Lower lobe of right lung (tissue), 2 donors: ENCODE measurements around the gene RRP8. TPM values are rescaled to one million over a fixed set of nuclear protein-coding genes. Genes with fewer than 3 reads are reported as not detected.

Experiments used
- ATAC-seq, 2 donors: fragments of 200-7000 bp; cut with Tn5 transposase; one replicate each; pipeline ENCODE4 v1.9.1; 2020 to 2022; ENCODE audit warnings: mild to moderate bottlenecking in 2 of 2, moderate library complexity in 2 of 2
- DNase-seq: peaks from one replicate; pipeline ENCODE4 v3.0.0-alpha.2; 2020
- H3K27ac ChIP-seq: fragments of 200-600 bp; one replicate; pipeline ENCODE4 v1.8.0; 2022
- H3K27me3 ChIP-seq: fragments of 200-600 bp; one replicate; pipeline ENCODE4 v1.8.0; 2022; ENCODE audit warnings: low read depth
- H3K36me3 ChIP-seq: fragments of 200-600 bp; one replicate; pipeline ENCODE4 v1.8.0; 2022; ENCODE audit warnings: mild to moderate bottlenecking
- H3K4me1 ChIP-seq: fragments of 200-600 bp; one replicate; pipeline ENCODE4 v1.8.0; 2022
- H3K4me3 ChIP-seq: fragments of 200-600 bp; one replicate; pipeline ENCODE4 v1.8.0; 2022; ENCODE audit warnings: mild to moderate bottlenecking
- H3K9me3 ChIP-seq: fragments of 200-600 bp; one replicate; pipeline ENCODE4 v1.8.0; 2022
- intact Hi-C: fragments of 100-400 bp; cut with DNase I; formaldehyde crosslinking; loops from one replicate; pipeline ENCODE4 v1.11.0; 2022
- total RNA-seq: library from RNA; stranded (reverse); fragmentation: NEBNext Ultra II Directional; extraction: Animal tissue kit (Norgen Biotek cat#: 25700); gene quantifications from one replicate; pipeline ENCODE4 v1.2.1, GENCODE V29; 2021
- TF ChIP-seq, protein P1 (sequence below): fragments of 200-600 bp; IDR thresholded peaks from one replicate; pipeline ENCODE4 v1.8.0; 2022; ENCODE audit warnings: antibody characterized with exemption, mild to moderate bottlenecking
- donor health status: DM: no; HTN: yes; CAD: no; lungs with severe emphysema.

RRP8 gene
- total RNA-seq, 1 donor from 2014 or later: 16.5 TPM

DNA sequence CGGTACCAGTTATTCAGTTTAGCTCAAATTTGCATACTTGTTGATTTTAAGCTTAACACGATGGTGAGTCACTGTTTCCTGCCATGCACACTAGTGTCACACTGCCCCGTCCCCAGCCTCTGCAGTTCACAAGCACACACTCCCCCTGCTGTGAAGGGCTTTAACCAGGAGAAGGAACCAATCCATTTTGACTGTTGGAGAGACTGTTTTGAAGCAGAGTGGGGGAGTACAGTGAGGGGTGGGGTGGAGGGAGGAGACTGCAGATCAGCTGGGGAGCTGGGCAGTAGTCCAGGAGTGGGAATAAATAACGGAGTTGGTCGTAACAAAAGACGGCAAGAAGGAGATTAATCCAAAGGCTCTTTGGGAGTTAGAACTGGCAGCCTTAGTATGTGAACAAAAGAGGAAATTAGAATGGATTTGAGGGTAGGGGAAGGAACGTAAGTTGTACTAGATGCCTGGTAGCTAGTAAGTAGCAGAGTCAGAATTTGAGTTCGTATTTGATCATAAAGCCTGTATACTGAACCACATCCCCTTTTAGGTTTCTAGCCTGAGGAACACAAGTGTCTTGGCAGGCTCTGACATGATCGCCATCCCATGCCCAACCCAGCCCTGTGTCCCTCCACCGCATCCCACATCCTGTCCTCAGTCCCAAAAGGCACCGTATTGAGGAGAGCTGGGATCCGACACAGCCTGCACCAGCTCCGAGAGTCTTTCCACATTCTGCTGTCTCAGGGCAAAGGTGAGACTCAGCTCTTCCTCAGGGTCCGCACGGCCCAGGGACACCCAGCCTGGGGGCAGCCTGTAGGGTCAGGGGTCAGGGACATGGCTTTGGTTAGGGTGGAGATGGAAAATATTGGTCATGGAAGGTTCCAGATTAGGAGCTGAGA lies 14.9 kb upstream of the RRP8 start:
- Histone ChIP-seq H3K4me1 (peaks cover 25% of the 10 kb centered on the region), H3K9me3 (no peaks in the 10 kb centered on the region), H3K4me3 (peak overlapping the region; percentile 87), H3K27me3 (no peaks in the 10 kb centered on the region), H3K27ac (peak overlapping the region; percentile 92), H3K36me3 (peaks cover 35% of the 10 kb centered on the region)
- TF ChIP-seq, protein P1, sequence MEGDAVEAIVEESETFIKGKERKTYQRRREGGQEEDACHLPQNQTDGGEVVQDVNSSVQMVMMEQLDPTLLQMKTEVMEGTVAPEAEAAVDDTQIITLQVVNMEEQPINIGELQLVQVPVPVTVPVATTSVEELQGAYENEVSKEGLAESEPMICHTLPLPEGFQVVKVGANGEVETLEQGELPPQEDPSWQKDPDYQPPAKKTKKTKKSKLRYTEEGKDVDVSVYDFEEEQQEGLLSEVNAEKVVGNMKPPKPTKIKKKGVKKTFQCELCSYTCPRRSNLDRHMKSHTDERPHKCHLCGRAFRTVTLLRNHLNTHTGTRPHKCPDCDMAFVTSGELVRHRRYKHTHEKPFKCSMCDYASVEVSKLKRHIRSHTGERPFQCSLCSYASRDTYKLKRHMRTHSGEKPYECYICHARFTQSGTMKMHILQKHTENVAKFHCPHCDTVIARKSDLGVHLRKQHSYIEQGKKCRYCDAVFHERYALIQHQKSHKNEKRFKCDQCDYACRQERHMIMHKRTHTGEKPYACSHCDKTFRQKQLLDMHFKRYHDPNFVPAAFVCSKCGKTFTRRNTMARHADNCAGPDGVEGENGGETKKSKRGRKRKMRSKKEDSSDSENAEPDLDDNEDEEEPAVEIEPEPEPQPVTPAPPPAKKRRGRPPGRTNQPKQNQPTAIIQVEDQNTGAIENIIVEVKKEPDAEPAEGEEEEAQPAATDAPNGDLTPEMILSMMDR: no peak
- DNase-seq (peak; percentile 52), ATAC-seq (peak; percentile 36 to 49)
- intact Hi-C loops: no loop called here

DNA sequence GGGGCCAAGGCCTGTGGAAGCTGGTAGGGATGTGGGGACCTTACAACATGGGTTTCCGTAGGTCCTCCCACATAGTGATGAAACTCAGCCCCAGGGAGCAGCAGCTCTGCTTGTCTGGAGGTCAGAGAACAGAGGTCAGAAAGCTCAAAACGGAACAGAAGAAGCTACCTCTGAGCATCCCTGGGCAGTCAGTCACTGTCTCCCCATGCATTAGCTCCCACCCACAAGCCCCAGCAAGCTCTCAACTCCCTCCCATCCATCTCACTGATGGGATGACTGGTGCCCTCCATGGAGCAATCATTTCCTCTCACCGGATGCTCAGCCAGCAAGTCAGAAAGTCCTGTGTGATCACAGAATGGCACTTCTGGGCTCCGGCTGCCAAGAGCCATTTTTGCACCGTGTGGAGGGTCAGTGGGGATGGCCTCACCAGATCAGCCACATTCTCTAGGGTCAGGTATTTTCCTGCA lies 13.9 kb upstream of the RRP8 start:
- Histone ChIP-seq H3K9me3 (no peaks in the 10 kb centered on the region), H3K36me3 (peaks cover 35% of the 10 kb centered on the region), H3K27me3 (no peaks in the 10 kb centered on the region), H3K4me1 (peaks cover 31% of the 10 kb centered on the region), H3K27ac (peak overlapping the region; percentile 92), H3K4me3 (peak overlapping the region; percentile 87)
- ATAC-seq (no peak), DNase-seq (no peak)
- TF ChIP-seq, protein P1: no peak
- intact Hi-C loops: no loop called here

DNA sequence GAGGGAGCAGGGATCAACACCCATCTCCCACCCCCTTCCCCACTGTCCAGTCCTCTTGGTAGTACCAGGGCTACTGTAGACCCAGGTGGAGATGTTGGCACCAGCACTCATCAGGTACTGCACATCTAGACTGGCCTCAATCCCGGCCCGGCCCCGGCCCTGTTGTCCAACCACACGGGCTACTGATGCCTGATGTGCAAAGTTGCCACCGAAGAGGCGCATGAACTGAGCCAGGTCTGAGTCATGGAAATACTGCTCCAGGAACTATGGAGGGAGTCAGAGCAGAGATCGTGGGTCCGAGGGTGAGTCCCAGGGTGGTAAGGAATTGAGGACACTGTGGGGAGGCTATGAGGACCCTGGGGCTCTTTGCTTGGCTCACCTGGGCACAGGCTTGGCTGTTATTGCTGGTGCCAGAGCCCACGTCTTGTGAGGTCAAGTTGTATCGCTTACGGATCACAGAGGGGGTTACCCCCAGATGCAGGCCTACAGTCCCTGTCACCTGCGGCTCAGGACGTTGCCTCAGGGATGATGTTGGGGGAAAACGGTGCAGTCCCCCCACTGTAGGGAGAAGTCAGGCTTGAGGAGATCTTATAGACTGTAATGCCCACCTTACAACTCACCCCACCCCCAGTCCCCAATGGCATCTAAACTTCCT lies 13.3 kb upstream of the RRP8 start:
- H3K9me3 ChIP-seq: no peaks in the 10 kb centered on the region
- ATAC-seq: no peak
- H3K27ac ChIP-seq: no peak overlapping the region
- H3K4me1 ChIP-seq: peaks cover 31% of the 10 kb centered on the region
- H3K27me3 ChIP-seq: no peaks in the 10 kb centered on the region
- intact Hi-C loops: no loop called here
- TF ChIP-seq, protein P1: no peak
- DNase-seq: no peak
- H3K36me3 ChIP-seq: peaks cover 35% of the 10 kb centered on the region
- no peak overlapping the region for H3K4me3 ChIP-seq

DNA sequence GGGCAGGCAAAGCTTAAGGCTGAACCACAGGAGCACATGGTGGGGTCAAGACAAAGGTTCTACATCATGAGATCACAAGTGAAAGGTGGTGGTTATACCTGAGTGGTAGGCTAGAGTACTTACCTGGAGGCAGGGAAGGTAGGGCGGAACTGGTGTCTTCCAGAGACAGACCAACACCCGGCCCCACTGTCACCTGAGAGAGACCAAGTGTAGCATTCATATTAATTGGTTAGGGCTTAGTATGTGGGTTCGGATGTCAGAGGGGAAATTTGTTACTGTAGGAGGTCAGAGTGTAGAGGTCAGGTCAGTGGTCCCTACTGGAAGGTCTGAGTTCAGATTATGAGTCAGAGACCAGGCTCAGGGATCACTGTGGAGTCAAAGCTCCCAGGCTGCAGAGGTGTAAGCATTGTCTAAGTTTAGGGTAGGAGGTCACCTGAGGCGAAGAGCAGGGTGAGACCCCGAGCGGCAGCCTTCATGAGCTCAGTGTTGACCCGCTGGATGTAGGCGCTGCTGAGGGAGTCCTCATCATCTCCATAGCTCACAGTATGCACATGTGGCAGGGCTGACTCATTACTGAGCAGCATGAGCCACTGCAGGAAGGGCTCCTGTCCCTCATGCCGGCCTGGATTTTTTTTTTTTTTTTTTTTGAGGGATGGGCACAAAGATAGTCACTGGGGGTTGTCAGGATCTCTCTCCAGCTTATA lies 12.6 kb upstream of the RRP8 start:
- Histone ChIP-seq H3K9me3 (no peaks in the 10 kb centered on the region), H3K4me1 (peaks cover 35% of the 10 kb centered on the region), H3K4me3 (no peak overlapping the region), H3K27me3 (no peaks in the 10 kb centered on the region), H3K27ac (no peak overlapping the region), H3K36me3 (peaks cover 38% of the 10 kb centered on the region)
- ATAC-seq (no peak), DNase-seq (no peak)
- TF ChIP-seq, protein P1: no peak
- intact Hi-C loops: no loop called here

DNA sequence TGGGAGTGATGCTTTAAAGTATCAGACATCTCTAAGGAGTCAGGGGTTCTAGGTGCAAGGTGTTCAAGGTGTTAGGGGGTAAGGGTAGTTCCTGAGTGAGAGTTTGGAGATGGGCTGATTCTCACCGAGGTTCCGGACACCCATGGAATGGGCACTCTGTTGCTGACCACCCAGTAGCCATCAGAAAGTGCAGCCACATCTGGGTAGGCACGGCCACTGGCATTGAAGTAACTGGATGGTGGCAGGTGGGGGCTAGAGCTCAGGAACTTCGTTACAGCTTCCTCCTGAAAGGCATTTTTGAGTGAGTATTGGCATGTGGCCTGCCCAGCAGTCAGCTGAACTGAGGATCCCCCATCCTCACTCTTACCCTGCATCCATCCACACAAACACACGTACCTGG lies 11.6 kb upstream of the RRP8 start:
- Histone ChIP-seq H3K27me3 (no peaks in the 10 kb centered on the region), H3K4me3 (no peak overlapping the region), H3K27ac (no peak overlapping the region), H3K4me1 (peaks cover 40% of the 10 kb centered on the region), H3K9me3 (no peaks in the 10 kb centered on the region), H3K36me3 (peaks cover 48% of the 10 kb centered on the region)
- TF ChIP-seq, protein P1: no peak
- ATAC-seq (no peak), DNase-seq (no peak)
- intact Hi-C loops: no loop called here
